Cardiac muscle cell (in vitro differentiated cells and primary cell): ENCODE measurements around the gene TBC1D4. TPM values are rescaled to one million over a fixed set of nuclear protein-coding genes. Genes with fewer than 3 reads are reported as not detected.
A peak's percentile ranks its signal among the peaks of the same experiment; 100 is the strongest.

Experiments used
- DNase-seq, 2 donors: peaks; one replicate each; pipeline versions ENCODE4 v3.0.0 to v3.0.0-alpha.2; 2010 to 2017; ENCODE audit warnings: low read depth in 1 of 2, low spot score in 1 of 2
- H3K27ac ChIP-seq: fragments of 200-600 bp; sonication (generic); 2 replicates; pipeline ENCODE4 v1.5.1; 2016
- H3K27me3 ChIP-seq: fragments of 200-600 bp; sonication (generic); 2 replicates; pipeline ENCODE4 v1.6.0; 2016; ENCODE audit warnings: control low read depth
- H3K36me3 ChIP-seq: fragments of 200-600 bp; sonication (generic); 2 replicates; pipeline ENCODE4 v1.5.1; 2016; ENCODE audit warnings: control low read depth
- H3K4me1 ChIP-seq: fragments of 200-600 bp; sonication (generic); 2 replicates; pipeline ENCODE4 v1.8.1; 2017; ENCODE audit warnings: low read depth, mild to moderate bottlenecking, mixed run types
- H3K4me3 ChIP-seq: fragments of 200-600 bp; sonication (generic); 2 replicates; pipeline ENCODE4 v1.5.1; 2016; ENCODE audit warnings: mild to moderate bottlenecking
- H3K9me3 ChIP-seq: fragments of 200-600 bp; sonication (generic); 2 replicates; pipeline ENCODE4 v1.5.1; 2017; ENCODE audit warnings: low read depth, mild to moderate bottlenecking, control low read depth
- CTCF ChIP-seq: IDR thresholded peaks from 2 replicates; pipeline ENCODE4 v1.5.1; 2012; ENCODE audit warnings: low read depth, mild to moderate bottlenecking, low read length
- polyA plus RNA-seq: library from polyadenylated mRNA; unstranded; fragments of >200 nt; fragmentation: Nextera tagmentation; extraction: Ambion mirVana; gene quantifications from 2 replicates; pipeline ENCODE4 v1.2.1, GENCODE V29; 2016
- total RNA-seq: library from RNA; depleted of rRNA; stranded (reverse); fragments of >200 nt; gene quantifications from 2 replicates; pipeline ENCODE4 v1.2.3, GENCODE V29; 2016

TBC1D4 gene
- total and polyA plus RNA-seq, 2 experiments from 2014 or later, result 14.8 to 43.7 TPM

- TF ChIP-seq CTCF, result no peak
- Histone ChIP-seq H3K4me3 (no peak overlapping the region), H3K9me3 (no peaks in the 10 kb centered on the region), H3K36me3 (no peaks in the 10 kb centered on the region), H3K27ac (no peak overlapping the region), H3K4me1 (peaks cover 45% of the 10 kb centered on the region), H3K27me3 (no peaks in the 10 kb centered on the region)
- no peak for DNase-seq
Measured at GRCh38 chr13:75419656-75420055, 62.3 kb downstream of the TBC1D4 start.

- peak in 1 of 2 donors; percentile 71 for DNase-seq
- H3K4me1 ChIP-seq, result peaks cover 48% of the 10 kb centered on the region
- peak overlapping the region; percentile 64 for H3K27ac ChIP-seq
- no peaks in the 10 kb centered on the region for H3K9me3 ChIP-seq
- TF ChIP-seq CTCF, result no peak
- H3K36me3 ChIP-seq, result no peaks in the 10 kb centered on the region
- no peak overlapping the region for H3K4me3 ChIP-seq
- H3K27me3 ChIP-seq, result no peaks in the 10 kb centered on the region
Measured at GRCh38 chr13:75418997-75419396, 63.0 kb downstream of the TBC1D4 start.

GRCh38 chr13:75418186-75418843, 63.7 kb downstream of the TBC1D4 start:
- Histone ChIP-seq H3K27ac (peak overlapping the region; percentile 64), H3K27me3 (no peaks in the 10 kb centered on the region), H3K4me3 (no peak overlapping the region), H3K4me1 (peaks cover 52% of the 10 kb centered on the region), H3K9me3 (no peaks in the 10 kb centered on the region), H3K36me3 (no peaks in the 10 kb centered on the region)
- no peak for DNase-seq
- no peak for TF ChIP-seq CTCF

- no peaks in the 10 kb centered on the region for H3K9me3 ChIP-seq
- peaks cover 52% of the 10 kb centered on the region for H3K4me1 ChIP-seq
- H3K4me3 ChIP-seq, result no peak overlapping the region
- H3K27me3 ChIP-seq, result no peaks in the 10 kb centered on the region
- no peak for TF ChIP-seq CTCF
- DNase-seq, result no peak
- no peaks in the 10 kb centered on the region for H3K36me3 ChIP-seq
- H3K27ac ChIP-seq, result no peak overlapping the region
Measured at GRCh38 chr13:75417656-75418055, 64.3 kb downstream of the TBC1D4 start.

GRCh38 chr13:75417012-75417384, 65.0 kb downstream of the TBC1D4 start:
- TF ChIP-seq CTCF, result no peak
- Histone ChIP-seq H3K27ac (no peak overlapping the region), H3K27me3 (no peaks in the 10 kb centered on the region), H3K4me1 (peaks cover 52% of the 10 kb centered on the region), H3K4me3 (no peak overlapping the region), H3K36me3 (no peaks in the 10 kb centered on the region), H3K9me3 (no peaks in the 10 kb centered on the region)
- DNase-seq, result no peak
